SIG-M5 (cell line): Measurements from ENCODE around the gene ALDH7A1.
"Not testable (repeated sequence)": the region's sequence is repeated elsewhere in the genome, so short reads cannot be mapped to it uniquely, and the experiment has no call there.

Experiments
- DNase-seq: peaks from one replicate; lab custom pipeline; 2025; lab: John Stamatoyannopoulos, UW

ALDH7A1 gene

DNA sequence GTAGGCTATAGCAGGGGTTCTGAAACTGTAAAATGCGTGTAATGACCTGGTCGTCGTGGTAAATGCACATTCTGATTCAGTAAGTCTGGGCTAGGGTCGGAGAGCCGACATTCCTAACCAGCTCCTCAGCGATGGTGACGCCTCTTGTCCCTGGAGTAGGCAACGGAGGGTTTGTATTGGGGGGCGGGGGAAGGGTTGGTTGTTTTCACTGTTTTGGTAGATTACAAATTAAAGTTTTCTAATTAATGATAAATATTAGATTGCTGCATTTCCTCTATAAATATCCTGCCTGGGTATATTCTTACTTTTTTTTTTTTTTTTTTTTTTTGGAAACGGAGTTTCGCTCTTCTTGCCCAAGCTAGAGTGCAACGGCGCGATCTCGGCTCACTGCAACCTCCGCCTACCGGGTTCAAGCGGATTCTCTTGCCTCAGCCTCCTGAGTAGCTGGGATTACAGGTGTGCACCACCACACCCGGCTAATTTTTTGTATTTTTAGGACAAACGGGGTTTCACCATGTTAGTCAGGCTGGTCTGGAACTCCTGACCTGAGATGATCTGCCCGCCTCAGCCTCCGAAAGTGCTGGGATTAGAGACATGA, 566 bp upstream of the ALDH7A1 start:
- no peak for DNase-seq

GRCh38 chr5:126591549-126591948, 3.5 kb downstream of the ALDH7A1 start:
- DNase-seq = no peak

- DNase-seq = no peak
Observed at GRCh38 chr5:126589536-126590297, 5.3 kb downstream of the ALDH7A1 start.

- DNase-seq = no peak
Observed at GRCh38 chr5:126587551-126588390, 7.2 kb downstream of the ALDH7A1 start.

DNA sequence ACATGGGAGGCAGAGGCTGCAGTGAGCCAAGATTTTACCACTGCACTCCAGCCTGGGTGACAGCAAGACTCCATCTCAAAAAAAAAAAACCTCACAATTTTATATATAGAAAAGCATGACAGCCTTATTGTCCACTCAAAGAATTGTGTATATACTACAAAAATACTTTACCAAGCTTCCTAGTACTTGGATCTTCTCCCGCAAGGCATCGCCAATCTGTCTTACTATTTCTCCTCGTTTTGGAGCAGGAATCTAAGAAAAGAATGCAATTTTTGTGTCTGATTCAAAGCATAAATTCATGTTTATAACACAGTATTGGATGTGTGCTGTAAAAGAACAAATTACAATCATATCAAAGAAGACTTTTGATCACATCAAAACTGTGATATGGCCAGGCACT, 11.3 kb downstream of the ALDH7A1 start:
- no peak for DNase-seq

GRCh38 chr5:126579716-126580115, 15.3 kb downstream of the ALDH7A1 start:
- no peak for DNase-seq

DNA sequence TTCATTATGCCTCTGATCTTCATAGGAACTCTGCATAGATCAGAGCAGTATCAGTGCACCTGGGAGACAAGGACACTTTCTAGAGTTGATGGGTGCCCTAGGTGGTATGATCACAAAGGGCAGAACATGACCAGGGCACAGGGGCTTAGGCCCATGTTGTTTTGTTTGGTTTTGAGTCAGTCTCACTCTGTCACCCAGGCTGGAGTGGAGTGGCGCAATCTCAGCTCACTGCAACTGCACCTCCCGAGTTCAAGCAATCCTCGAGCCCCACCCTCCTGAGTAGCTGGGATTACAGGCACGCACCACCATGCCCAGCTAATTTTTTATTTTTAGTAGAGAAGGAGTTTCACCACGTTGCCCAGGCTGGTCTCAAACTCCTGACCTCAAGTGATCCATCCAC, 17.6 kb downstream of the ALDH7A1 start:
- no peak for DNase-seq

GRCh38 chr5:126576974-126577373, 18.0 kb downstream of the ALDH7A1 start:
- no peak for DNase-seq

DNA sequence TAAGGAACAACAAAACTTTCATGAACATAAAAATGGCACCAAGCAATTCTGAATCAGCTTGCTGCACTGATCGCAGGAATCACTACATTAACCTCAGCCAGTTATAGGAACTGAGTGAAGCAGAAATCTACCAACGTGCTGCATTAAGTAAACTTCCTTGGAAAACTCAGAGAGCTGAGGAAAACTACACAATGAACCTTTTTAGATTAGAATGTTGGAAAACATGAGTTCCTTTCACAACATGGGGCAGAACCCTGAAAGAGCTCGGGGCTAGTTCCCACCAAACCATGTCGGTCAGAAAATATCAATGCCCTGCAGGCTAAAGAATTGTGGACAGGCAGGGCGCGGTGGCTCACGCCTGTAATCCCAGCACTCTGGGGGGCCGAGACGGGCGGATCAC, 19.4 kb downstream of the ALDH7A1 start:
- DNase-seq = no peak

DNA sequence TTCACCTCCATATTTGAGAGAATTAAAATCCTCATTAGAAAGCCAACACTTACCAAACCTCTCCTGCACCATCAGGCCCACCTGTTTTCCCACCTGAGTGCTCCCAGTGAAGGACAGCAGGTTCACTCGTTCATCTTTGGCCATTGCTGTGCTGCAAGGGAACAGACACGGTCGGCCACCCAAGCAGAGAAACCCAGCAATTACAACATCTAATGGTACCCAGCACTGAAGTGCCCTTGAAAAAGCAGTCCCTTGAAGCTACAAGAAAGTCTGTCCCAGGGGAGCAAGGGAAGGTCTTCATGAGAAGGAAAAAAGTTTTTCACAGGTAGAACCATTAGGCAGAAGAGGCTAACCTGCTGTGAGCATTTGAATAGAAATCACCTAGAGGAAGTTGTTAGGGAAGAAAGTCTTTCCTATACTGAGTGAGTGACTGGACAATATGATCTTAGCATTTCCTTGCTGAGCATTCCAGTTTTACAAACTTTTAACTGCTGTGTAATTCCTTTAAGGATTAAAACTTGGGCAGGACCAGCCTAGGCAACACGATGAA, 26.7 kb downstream of the ALDH7A1 start:
- DNase-seq = no peak

GRCh38 chr5:126562823-126563222, 32.2 kb downstream of the ALDH7A1 start:
- no peak for DNase-seq

GRCh38 chr5:126561908-126562307, 33.1 kb downstream of the ALDH7A1 start:
- DNase-seq = no peak

GRCh38 chr5:126555101-126555500, 39.9 kb downstream of the ALDH7A1 start:
- not testable (repeated sequence) for DNase-seq

DNA sequence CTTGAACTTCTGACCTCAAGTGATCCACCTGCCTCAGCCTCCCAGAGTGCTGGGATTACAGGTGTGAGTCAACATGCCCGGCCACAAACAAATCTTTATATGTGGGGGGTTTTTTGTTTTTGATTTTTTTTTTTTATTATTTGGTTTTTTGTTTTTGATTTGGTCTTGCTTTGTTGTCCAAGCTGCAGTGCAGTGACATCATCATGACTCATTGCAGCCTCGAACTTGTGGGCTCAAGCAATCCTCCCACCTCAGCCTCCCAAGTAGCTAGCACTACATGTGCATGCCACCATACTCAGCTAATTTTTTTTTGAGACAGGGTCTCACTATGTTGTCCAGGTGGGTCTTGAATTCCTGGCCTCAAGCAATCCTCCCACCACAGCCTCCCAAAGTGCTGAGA, 42.4 kb downstream of the ALDH7A1 start:
- no peak for DNase-seq

DNA sequence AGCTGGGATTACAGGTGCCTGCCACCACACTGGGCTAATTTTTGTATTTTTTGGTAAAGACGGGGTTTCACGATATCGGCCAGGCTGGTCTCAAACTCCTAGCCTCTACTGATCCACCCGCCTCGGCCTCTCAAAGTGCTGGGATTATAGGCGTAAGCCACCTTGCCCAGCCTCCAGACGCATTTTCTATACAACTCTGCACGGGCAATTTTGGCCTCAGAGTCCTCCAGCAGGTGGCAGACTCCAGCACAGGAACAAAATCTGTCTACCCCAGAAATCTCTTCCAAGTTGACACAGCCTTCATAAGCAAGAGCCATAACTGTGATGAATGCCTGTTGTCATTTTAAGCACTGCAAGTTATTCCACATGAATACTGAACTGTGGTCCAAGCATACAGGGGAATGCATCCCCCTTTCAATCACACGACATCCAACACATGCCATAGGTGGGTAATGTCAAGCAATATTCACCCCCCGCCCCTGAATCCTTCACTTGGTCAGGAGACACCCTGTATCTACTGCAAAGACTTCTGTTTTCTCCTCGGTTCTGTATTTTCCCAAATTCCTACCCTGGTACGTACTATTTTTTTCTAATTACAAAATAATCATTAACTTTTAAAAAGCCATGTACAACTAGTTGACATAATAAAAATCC, 50.8 kb downstream of the ALDH7A1 start:
- DNase-seq = no peak

DNA sequence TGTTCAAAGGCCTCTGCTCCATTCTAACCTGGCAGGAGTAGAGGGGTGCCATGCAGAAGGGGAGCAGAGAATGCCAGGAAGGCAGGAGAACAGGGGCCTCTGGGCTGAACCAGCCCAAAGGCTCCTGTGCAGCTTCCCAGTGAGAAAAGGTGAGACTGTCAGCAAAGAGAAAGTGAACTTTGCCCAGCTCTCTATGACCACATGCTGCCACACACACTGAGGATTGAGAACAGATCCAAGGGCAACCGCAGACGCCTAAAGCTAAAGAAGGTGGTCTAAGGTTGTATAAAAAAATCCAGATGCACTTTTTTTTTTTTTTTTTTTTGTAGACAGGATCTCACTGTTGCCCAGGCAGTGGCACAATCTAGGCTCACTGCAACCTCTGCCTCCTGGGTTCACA, 51.4 kb downstream of the ALDH7A1 start:
- no peak for DNase-seq

GRCh38 chr5:126543009-126543408, 52.0 kb downstream of the ALDH7A1 start:
- no peak for DNase-seq

DNA sequence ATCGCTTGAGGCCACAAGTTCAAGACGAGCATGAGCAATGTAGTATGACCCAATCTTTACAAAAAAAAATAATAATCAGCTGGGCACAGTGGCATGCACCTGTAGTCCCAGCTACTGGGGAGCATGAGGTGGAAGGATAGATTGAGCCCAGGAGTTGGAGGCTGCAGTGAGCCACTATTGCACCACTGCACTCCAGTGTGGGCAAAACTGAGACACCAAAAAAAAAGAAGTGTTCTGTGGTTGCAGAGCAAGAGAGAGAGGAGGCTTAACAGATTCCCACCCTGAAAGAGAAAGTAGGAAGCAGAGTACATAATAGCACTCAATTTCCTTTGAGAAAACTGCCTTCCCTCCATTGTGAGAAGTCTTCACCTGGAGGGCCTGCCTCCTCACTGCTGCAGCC, 52.6 kb downstream of the ALDH7A1 start:
- DNase-seq = no peak

DNA sequence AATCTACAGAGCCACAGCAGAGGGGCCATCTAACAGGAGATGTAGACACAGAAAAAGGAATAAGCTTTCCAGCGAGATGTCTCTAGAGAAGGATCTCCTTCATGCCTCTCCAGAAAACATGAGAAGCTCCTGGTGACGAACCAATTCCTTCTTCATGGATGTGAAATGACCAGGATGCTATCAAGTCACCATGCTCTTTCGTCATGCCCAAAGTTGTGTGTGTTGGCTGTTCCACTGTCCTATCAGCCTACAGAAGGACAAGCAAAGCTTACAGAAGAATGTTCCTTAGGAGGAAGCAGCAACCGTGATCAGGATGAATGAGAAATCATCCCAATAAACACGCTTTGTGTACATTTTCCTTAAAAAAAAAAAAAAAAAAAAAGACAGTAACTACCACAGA, 54.4 kb downstream of the ALDH7A1 start:
- DNase-seq = no peak

- no peak for DNase-seq
Observed at GRCh38 chr5:126538579-126538978, 56.4 kb downstream of the ALDH7A1 start.

GRCh38 chr5:126536874-126537273, 58.1 kb downstream of the ALDH7A1 start:
- DNase-seq = no peak

- DNase-seq = no peak
Observed at GRCh38 chr5:126535856-126536545, 59.0 kb downstream of the ALDH7A1 start.
